Upper lobe of left lung (tissue), 6 donors: ENCODE measurements around the gene CCT6B. TPM values are rescaled to one million over a fixed set of nuclear protein-coding genes. Genes with fewer than 3 reads are reported as not detected.
A peak's percentile ranks its signal among the peaks of the same experiment; 100 is the strongest.

Source experiments
- ATAC-seq, 2 donors: fragments of 200-7000 bp; cut with Tn5 transposase; one replicate each; pipeline ENCODE4 v1.9.1; 2022; ENCODE audit warnings: mild to moderate bottlenecking in 2 of 2, moderate library complexity in 2 of 2; ENCODE audit not compliant: low FRiP score in 2 of 2
- DNase-seq, 2 donors: peaks; one replicate each; pipeline ENCODE4 v3.0.0-alpha.2; 2019 to 2020
- H3K27ac ChIP-seq, 4 donors: fragments of 200-600 bp; sonication (generic); one replicate each; pipeline ENCODE4 v1.5.1; 2016 to 2019
- H3K27me3 ChIP-seq, 4 donors: fragments of 200-600 bp; sonication (generic); one replicate each; pipeline ENCODE4 v1.5.1; 2017 to 2019
- H3K36me3 ChIP-seq, 4 donors: fragments of 200-600 bp; sonication (generic); one replicate each; pipeline ENCODE4 v1.5.1; 2016 to 2019
- H3K4me1 ChIP-seq, 4 donors: fragments of 200-600 bp; sonication (generic); one replicate each; pipeline ENCODE4 v1.5.1; 2018 to 2019
- H3K4me3 ChIP-seq, 4 donors: fragments of 200-600 bp; sonication (generic); one replicate each; pipeline ENCODE4 v1.5.1; 2017 to 2019; ENCODE audit warnings: mild to moderate bottlenecking in 2 of 4, moderate library complexity in 1 of 4
- H3K9me3 ChIP-seq, 4 donors: fragments of 200-600 bp; sonication (generic); one replicate each; pipeline ENCODE4 v1.5.1; 2018 to 2019
- EP300 ChIP-seq, 4 donors: sonication (generic); formaldehyde crosslinking; IDR thresholded peaks; one replicate each; pipeline ENCODE4 v1.5.1; 2017; ENCODE audit warnings: antibody characterized with exemption in 4 of 4, control low read depth in 2 of 4
- POLR2A ChIP-seq, 4 donors: fragments of 450-650 bp; IDR thresholded peaks; one replicate each; pipeline ENCODE4 v1.5.1; 2016 to 2017; ENCODE audit warnings: antibody characterized with exemption in 4 of 4, mild to moderate bottlenecking in 2 of 4
- POLR2AphosphoS5 ChIP-seq, 2 donors: sonication (generic); formaldehyde crosslinking; IDR thresholded peaks; one replicate each; pipeline ENCODE4 v1.5.1; 2017; ENCODE audit warnings: antibody characterized with exemption in 2 of 2
- WGBS, 2 donors: methylation state at CpG; one replicate each; pipeline ENCODE4 v1.1.5; 2017 to 2018; 5-methylcytosine and 5-hydroxymethylcytosine counted together
- total RNA-seq, 6 donors: library from RNA; depleted of rRNA in 4 of 6; stranded (reverse); fragments of >200 nt in 4 of 6; gene quantifications; one replicate each; pipeline versions ENCODE4 v1.1.0 to v1.2.1, GENCODE V29; 2016 to 2021
- TF ChIP-seq, protein P1 (sequence below), 6 experiments: fragments of 450-650 bp in 4 of 6; fragments of 200-600 bp in 2 of 6; sonication (generic) in 2 of 6; IDR thresholded peaks; one replicate each; pipeline ENCODE4 v1.5.1; 2016 to 2019; ENCODE audit warnings: antibody characterized with exemption in 6 of 6
- donor health status: DM: no; HTN: no; CAD: no; lungs with moderate emphysema.
- donor health status: DM: no; HTN: yes; CAD: no; lungs with severe emphysema.

The CCT6B gene
- total RNA-seq, 6 donors from 2014 or later: 0.54 to 4.5 (median 1.7) TPM

DNA sequence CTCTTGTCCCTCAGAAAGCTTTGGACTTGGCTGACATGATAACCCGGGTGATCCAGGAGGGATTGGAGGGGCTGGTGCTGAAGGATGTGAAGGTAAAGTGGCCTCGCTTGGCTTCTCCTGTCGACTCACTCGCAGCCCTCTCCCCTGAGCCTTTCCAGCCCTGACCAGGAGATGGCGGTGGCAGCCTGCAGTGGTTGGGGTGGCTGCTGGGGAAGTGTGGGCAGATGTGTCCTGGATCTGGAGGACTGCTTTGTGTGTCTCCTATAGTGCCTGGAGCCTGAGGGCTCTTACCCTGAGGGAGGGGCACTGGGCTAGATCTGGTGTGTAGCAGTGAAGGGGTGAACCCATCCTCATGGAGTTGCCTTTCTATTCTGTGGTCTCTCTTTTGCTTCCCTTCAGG lies 36.9 kb upstream of the CCT6B start:
- DNase-seq: peak; percentile 73 to 78
- WGBS, 2 donors: 55 to 65% methylated on average over 5 of the region's 5 CpGs

DNA sequence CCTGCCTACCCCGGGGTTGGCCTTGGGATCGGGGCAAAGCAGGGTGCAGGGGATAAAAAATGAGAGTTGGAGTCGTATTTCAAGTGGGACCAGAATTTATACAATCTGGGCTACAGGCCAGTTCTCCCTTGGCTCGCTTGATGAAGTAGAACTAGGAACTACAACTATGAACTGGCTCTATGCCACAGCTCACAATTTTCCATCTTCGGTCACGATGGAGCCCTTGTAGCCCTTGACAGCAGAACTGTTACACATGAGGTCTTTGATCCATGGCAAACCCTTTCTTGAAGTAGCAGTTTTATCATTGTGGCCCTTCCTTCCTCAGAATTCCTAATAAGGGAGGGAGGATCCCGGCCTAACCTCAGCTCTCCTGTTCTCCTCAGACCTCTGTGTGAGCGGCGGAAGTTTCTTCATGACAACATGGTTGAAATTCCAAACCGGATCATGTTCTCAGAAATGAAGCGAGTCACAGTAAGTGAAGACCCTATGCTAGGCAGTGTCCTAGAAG lies 36.1 kb upstream of the CCT6B start:
- peaks cover 0 to 85% (median 44%) of the 10 kb centered on the region in 4 donors for H3K36me3 ChIP-seq
- no peak overlapping the region for H3K4me3 ChIP-seq
- WGBS, 2 donors: 57% methylated on average over 11 of the region's 11 CpGs
- TF ChIP-seq, protein P1, sequence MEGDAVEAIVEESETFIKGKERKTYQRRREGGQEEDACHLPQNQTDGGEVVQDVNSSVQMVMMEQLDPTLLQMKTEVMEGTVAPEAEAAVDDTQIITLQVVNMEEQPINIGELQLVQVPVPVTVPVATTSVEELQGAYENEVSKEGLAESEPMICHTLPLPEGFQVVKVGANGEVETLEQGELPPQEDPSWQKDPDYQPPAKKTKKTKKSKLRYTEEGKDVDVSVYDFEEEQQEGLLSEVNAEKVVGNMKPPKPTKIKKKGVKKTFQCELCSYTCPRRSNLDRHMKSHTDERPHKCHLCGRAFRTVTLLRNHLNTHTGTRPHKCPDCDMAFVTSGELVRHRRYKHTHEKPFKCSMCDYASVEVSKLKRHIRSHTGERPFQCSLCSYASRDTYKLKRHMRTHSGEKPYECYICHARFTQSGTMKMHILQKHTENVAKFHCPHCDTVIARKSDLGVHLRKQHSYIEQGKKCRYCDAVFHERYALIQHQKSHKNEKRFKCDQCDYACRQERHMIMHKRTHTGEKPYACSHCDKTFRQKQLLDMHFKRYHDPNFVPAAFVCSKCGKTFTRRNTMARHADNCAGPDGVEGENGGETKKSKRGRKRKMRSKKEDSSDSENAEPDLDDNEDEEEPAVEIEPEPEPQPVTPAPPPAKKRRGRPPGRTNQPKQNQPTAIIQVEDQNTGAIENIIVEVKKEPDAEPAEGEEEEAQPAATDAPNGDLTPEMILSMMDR (IDR thresholded peaks at IDR 0.05): no peak
- no peak for TF ChIP-seq POLR2A (IDR thresholded peaks at IDR 0.05)
- no peak for TF ChIP-seq EP300 (IDR thresholded peaks at IDR 0.05)
- no peak for TF ChIP-seq POLR2AphosphoS5 (IDR thresholded peaks at IDR 0.05)
- H3K4me1 ChIP-seq: peaks cover 9 to 16% (median 13%) of the 10 kb centered on the region in 4 donors
- peak in 1 of 2 donors; percentile 64 for DNase-seq
- no peaks in the 10 kb centered on the region for H3K27me3 ChIP-seq
- peak overlapping the region; percentile 27 to 54 (median 49) for H3K27ac ChIP-seq
- no peaks in the 10 kb centered on the region for H3K9me3 ChIP-seq
- ATAC-seq: peak in 1 of 2 donors; percentile 57

More for the DNA sequence above, 36.9 kb upstream of the CCT6B start:
- peak; percentile 77 to 87 for ATAC-seq
- no peaks in the 10 kb centered on the region for H3K27me3 ChIP-seq
- peak overlapping the region; percentile 27 to 54 (median 49) for H3K27ac ChIP-seq
- H3K4me1 ChIP-seq: peaks cover 9 to 16% (median 13%) of the 10 kb centered on the region in 4 donors
- TF ChIP-seq EP300 (IDR thresholded peaks at IDR 0.05): no peak
- TF ChIP-seq, protein P1 (IDR thresholded peaks at IDR 0.05): peak; percentile 63 to 84 (median 76)
- H3K4me3 ChIP-seq: no peak overlapping the region
- H3K9me3 ChIP-seq: no peaks in the 10 kb centered on the region
- H3K36me3 ChIP-seq: peaks cover 0 to 85% (median 42%) of the 10 kb centered on the region in 4 donors

DNA sequence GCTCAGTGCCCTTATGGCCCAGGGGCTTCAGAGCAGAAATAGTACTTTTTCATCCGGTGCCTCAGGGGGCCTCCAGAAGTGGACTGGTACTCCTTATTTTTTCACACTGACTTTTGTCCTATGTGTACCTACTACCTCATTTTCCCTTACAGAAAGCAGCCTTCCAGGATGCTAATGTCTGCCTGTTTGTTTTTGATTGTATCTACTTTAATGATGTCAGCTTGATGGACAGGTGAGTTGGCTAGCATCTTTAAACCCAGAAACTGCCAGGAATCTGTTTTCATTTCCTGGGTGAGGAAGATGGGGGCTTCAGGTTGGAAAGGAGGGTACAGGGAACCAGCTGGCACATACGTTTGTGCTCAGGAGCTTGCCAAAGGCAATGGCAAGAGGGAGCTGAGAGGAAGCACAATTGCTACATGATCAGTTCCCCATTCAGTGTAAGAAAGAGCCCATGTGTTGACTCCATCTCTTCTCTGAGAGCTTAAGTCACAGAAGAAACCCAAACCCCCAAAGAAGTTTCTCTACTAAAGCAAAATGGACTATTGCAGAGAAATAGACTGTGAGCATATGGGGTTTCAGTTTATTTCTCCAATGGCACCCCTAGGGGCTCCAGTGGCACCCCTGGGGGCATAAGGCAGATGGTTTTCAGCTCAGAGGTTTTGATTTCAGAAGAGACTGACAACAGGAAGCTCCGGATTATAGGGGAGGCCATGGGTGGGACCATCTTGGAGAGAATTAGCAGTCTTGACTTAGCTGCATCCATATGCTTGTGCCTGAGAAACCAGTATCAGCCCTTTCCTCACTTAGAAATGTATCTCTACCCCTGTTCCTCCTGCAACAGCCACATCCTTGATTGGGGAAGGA lies 35.4 kb upstream of the CCT6B start:
- peaks cover 9 to 17% (median 13%) of the 10 kb centered on the region in 4 donors for H3K4me1 ChIP-seq
- 70 to 78% methylated on average over 3 of the region's 3 CpGs for WGBS, 2 donors
- no peaks in the 10 kb centered on the region for H3K27me3 ChIP-seq
- H3K27ac ChIP-seq: peak overlapping the region in 3 of 4 donors; percentile 24 to 53 (median 52)
- DNase-seq (no peak), ATAC-seq (no peak)
- no peak overlapping the region for H3K4me3 ChIP-seq
- TF ChIP-seq, protein P1 (IDR thresholded peaks at IDR 0.05): no peak
- TF ChIP-seq EP300 (IDR thresholded peaks at IDR 0.05) (no peak), POLR2AphosphoS5 (IDR thresholded peaks at IDR 0.05) (no peak), POLR2A (IDR thresholded peaks at IDR 0.05) (no peak)
- H3K9me3 ChIP-seq: no peaks in the 10 kb centered on the region
- H3K36me3 ChIP-seq: peaks cover 0 to 85% (median 45%) of the 10 kb centered on the region in 4 donors

DNA sequence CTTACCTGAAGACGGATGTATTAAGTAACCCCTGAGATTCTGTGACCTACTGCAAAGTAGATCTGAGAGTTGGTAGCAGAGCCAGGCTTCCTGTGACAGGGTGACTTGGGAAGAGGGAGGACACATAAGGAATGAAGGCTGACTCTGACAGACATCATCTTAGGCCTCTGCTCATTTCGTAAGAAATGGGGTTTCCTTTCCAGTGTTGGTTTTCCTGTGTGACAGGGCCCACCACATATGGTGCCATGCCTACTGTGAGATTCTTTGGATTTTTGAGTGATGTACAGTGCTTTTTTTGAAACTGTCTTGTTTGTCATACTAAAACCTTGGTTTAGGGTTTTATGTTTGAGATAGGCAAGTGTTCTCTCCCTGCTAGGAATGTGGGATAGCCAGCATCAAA lies 31.8 kb upstream of the CCT6B start:
- Histone ChIP-seq H3K4me1 (peaks cover 9 to 22% (median 16%) of the 10 kb centered on the region in 4 donors), H3K9me3 (no peaks in the 10 kb centered on the region), H3K36me3 (peaks cover 4 to 88% (median 50%) of the 10 kb centered on the region in 4 donors), H3K27me3 (no peaks in the 10 kb centered on the region), H3K4me3 (no peak overlapping the region), H3K27ac (no peak overlapping the region)
- DNase-seq: no peak
- WGBS, 2 donors: 59 to 73% methylated on average over 2 of the region's 2 CpGs
- no peak for TF ChIP-seq POLR2AphosphoS5 (IDR thresholded peaks at IDR 0.05)
- no peak for TF ChIP-seq EP300 (IDR thresholded peaks at IDR 0.05)
- no peak for TF ChIP-seq POLR2A (IDR thresholded peaks at IDR 0.05)
- TF ChIP-seq, protein P1 (IDR thresholded peaks at IDR 0.05): no peak
- no peak for ATAC-seq
